Fibroblast of lung (primary cell): ENCODE data around the gene COL19A1. TPM values are rescaled to one million over a fixed set of nuclear protein-coding genes. Genes with fewer than 3 reads are reported as not detected.

ENCODE experiments used
- DNase-seq, 2 donors: peaks; one replicate each; pipeline versions ENCODE4 v3.0.0 to v3.0.0-alpha.2; 2010; ENCODE audit warnings: low read depth in 2 of 2
- H2AFZ ChIP-seq: 2 replicates; pipeline ENCODE4 v1.5.1; 2012; ENCODE audit warnings: low read length, control low read depth, inconsistent platforms
- H3K27ac ChIP-seq: 2 replicates; pipeline ENCODE4 v1.5.1; 2011; ENCODE audit warnings: low read length, control low read depth; ENCODE audit not compliant: insufficient read depth
- H3K27me3 ChIP-seq: 2 replicates; pipeline ENCODE4 v1.5.1; 2011; ENCODE audit warnings: mild to moderate bottlenecking, low read length; ENCODE audit not compliant: control insufficient read depth, insufficient read depth
- H3K36me3 ChIP-seq: 2 replicates; pipeline ENCODE4 v1.5.1; 2011; ENCODE audit warnings: low read length; ENCODE audit not compliant: control insufficient read depth, insufficient read depth
- H3K4me1 ChIP-seq: 2 replicates; pipeline ENCODE4 v1.5.1; 2011; ENCODE audit warnings: low read length; ENCODE audit not compliant: control insufficient read depth, insufficient read depth; ENCODE audit errors: extremely low read depth
- H3K4me2 ChIP-seq: 2 replicates; pipeline ENCODE4 v1.5.1; 2011; ENCODE audit warnings: low read length, control low read depth; ENCODE audit not compliant: insufficient read depth; ENCODE audit errors: extremely low read depth
- H3K4me3 ChIP-seq, 4 experiments: fragments of 200-600 bp in 1 of 4; sonication (generic) in 1 of 4; replicated peaks in 1 of 4; 2 replicates each; pipeline ENCODE4 v1.5.1; 2011 to 2016; ENCODE audit warnings: low read length in 4 of 4, low read depth in 3 of 4, mild to moderate bottlenecking in 3 of 4, control low read depth in 2 of 4, inconsistent platforms in 1 of 4, mixed read lengths in 1 of 4; ENCODE audit not compliant: insufficient read depth in 1 of 4; ENCODE audit errors: control extremely low read depth in 1 of 4
- H3K79me2 ChIP-seq: 2 replicates; pipeline ENCODE4 v1.5.1; 2012; ENCODE audit warnings: mild to moderate bottlenecking, low read length, inconsistent platforms; ENCODE audit not compliant: control insufficient read depth, insufficient read depth
- H3K9ac ChIP-seq: 2 replicates; pipeline ENCODE4 v1.5.1; 2011; ENCODE audit warnings: mild to moderate bottlenecking, low read length, control low read depth; ENCODE audit not compliant: insufficient read depth
- H3K9me3 ChIP-seq: 2 replicates; pipeline ENCODE4 v1.5.1; 2012; ENCODE audit warnings: low read depth, low read length; ENCODE audit not compliant: control insufficient read depth, insufficient read depth
- H4K20me1 ChIP-seq: 2 replicates; pipeline ENCODE4 v1.5.1; 2011; ENCODE audit warnings: low read length; ENCODE audit not compliant: control insufficient read depth, insufficient read depth; ENCODE audit errors: extremely low read depth
- CTCF ChIP-seq, 2 donors: IDR thresholded peaks in 1 of 2; conservative IDR thresholded peaks in 1 of 2; 1 replicate in 1 of 2; 2 replicates in 1 of 2; pipeline ENCODE4 v1.5.1; 2011 to 2012; ENCODE audit warnings: low read length in 2 of 2, control low read depth in 1 of 2, inconsistent platforms in 1 of 2, low read depth in 1 of 2, mild to moderate bottlenecking in 1 of 2
- EZH2 ChIP-seq: IDR thresholded peaks from 2 replicates; pipeline ENCODE4 v1.5.1; 2012; ENCODE audit warnings: low read length, control low read depth, mild to moderate bottlenecking; ENCODE audit errors: missing control alignments
- polyA plus RNA-seq, 2 donors: library from polyadenylated mRNA; depleted of rRNA in 1 of 2; stranded (reverse) in 1 of 2; unstranded in 1 of 2; fragments of >200 nt; gene quantifications; 2 replicates each; pipeline ENCODE4 v1.2.1, GENCODE V29; 2011 to 2012; ENCODE audit warnings: missing spikeins in 1 of 2
- total RNA-seq: library from RNA; depleted of rRNA; stranded (reverse); fragments of >200 nt; gene quantifications from 2 replicates; pipeline ENCODE4 v1.2.1, GENCODE V29; 2014

COL19A1 gene
- total and polyA plus RNA-seq, 2 donors (not counting 1 experiment from before 2014, with no cell fraction given) = 0.01 TPM; not detected in 1

- H3K9me3 ChIP-seq = no peaks in the 10 kb centered on the region
- no peak overlapping the region for H2AFZ ChIP-seq
- H3K4me3 ChIP-seq = no peak overlapping the region
- H3K4me2 ChIP-seq = no peak overlapping the region
- no peaks in the 10 kb centered on the region for H4K20me1 ChIP-seq
- no peaks in the 10 kb centered on the region for H3K27me3 ChIP-seq
- no peak for TF ChIP-seq CTCF (conservative IDR thresholded peaks at IDR 0.05 in 1 of 2, IDR thresholded peaks at IDR 0.05 in 1 of 2; ENCODE audit: low read depth in 1 of 2, low read length in 2 of 2)
- TF ChIP-seq EZH2 = no peak
- no peak for DNase-seq
- no peak overlapping the region for H3K9ac ChIP-seq
- no peak overlapping the region for H3K27ac ChIP-seq
- H3K4me1 ChIP-seq = no peaks in the 10 kb centered on the region
- no peaks in the 10 kb centered on the region for H3K79me2 ChIP-seq
- no peaks in the 10 kb centered on the region for H3K36me3 ChIP-seq
Measured at GRCh38 chr6:70234561-70235236, 368.3 kb downstream of the COL19A1 start.

- Histone ChIP-seq H3K27me3 (no peaks in the 10 kb centered on the region), H3K4me3 (no peak overlapping the region)
- TF ChIP-seq EZH2 (no peak), CTCF (conservative IDR thresholded peaks at IDR 0.05 in 1 of 2, IDR thresholded peaks at IDR 0.05 in 1 of 2; ENCODE audit: low read depth in 1 of 2, low read length in 2 of 2) (no peak)
Measured at GRCh38 chr6:70236343-70236742, 370.0 kb downstream of the COL19A1 start.

GRCh38 chr6:70241031-70241430 is 374.7 kb downstream of the COL19A1 start:
- Histone ChIP-seq H3K9ac (no peak overlapping the region), H3K36me3 (no peaks in the 10 kb centered on the region), H3K27ac (no peak overlapping the region), H3K4me2 (no peak overlapping the region), H3K9me3 (no peaks in the 10 kb centered on the region), H3K4me3 (no peak overlapping the region), H3K27me3 (no peaks in the 10 kb centered on the region), H3K4me1 (no peaks in the 10 kb centered on the region), H3K79me2 (no peaks in the 10 kb centered on the region), H2AFZ (no peak overlapping the region), H4K20me1 (no peaks in the 10 kb centered on the region)
- TF ChIP-seq EZH2 (no peak), CTCF (conservative IDR thresholded peaks at IDR 0.05 in 1 of 2, IDR thresholded peaks at IDR 0.05 in 1 of 2; ENCODE audit: low read depth in 1 of 2, low read length in 2 of 2) (no peak)
- no peak for DNase-seq

More at GRCh38 chr6:70236343-70236742, 370.0 kb downstream of the COL19A1 start:
- Histone ChIP-seq H3K9ac (no peak overlapping the region), H3K4me1 (no peaks in the 10 kb centered on the region), H4K20me1 (no peaks in the 10 kb centered on the region), H2AFZ (no peak overlapping the region), H3K27ac (no peak overlapping the region), H3K36me3 (no peaks in the 10 kb centered on the region), H3K9me3 (no peaks in the 10 kb centered on the region), H3K4me2 (no peak overlapping the region), H3K79me2 (no peaks in the 10 kb centered on the region)
- DNase-seq = no peak
